Measurements from ENCODE around the gene GRIA4. TPM values are rescaled to one million over a fixed set of nuclear protein-coding genes. Genes with fewer than 3 reads are reported as not detected.

GRIA4 gene
- total and polyA plus RNA-seq, 11 donors: 0.45 TPM; not detected in 10

DNA sequence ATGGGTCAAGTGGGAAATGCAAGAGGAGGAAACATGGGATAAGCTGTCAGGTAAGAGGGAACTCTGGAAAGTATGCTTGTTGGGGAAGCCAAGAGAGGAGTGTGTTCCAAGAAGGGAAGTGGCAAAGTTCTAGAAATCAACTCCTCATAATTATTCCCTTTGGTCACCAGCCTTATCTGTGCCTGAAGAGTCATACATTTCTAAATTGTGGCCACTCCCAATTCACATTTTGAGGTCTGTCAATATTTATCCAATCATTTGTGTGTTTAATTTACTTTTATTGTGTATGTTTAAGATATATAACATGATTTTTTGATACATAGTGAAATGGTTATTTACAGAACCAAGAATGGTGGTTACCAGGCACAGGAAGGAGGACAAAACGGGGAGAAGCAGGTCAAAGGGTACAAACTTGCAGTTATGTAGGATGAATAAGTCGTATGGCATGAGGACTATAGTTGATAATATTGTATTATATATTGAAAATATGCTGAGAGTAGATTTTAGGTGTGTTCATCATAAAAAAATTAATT lies 131.7 kb downstream of the GRIA4 start:
- ATAC-seq (no peak), DNase-seq (no peak)
- no peaks in the 10 kb centered on the region for H3K9me3 ChIP-seq
- no peaks in the 10 kb centered on the region for H3K27me3 ChIP-seq
- intact Hi-C loops (cut with DNase I): no loop called here
- H3K27ac ChIP-seq: no peak overlapping the region
- WGBS, 4 donors: 64 to 73% (median 69%) methylated on average over 2 of the region's 2 CpGs
- H3K4me1 ChIP-seq: no peaks in the 10 kb centered on the region
- no peak overlapping the region for H3K4me3 ChIP-seq
- no peaks in the 10 kb centered on the region for H3K36me3 ChIP-seq
- TF ChIP-seq POLR2A (IDR thresholded peaks at IDR 0.05): no peak
- TF ChIP-seq, protein P1, sequence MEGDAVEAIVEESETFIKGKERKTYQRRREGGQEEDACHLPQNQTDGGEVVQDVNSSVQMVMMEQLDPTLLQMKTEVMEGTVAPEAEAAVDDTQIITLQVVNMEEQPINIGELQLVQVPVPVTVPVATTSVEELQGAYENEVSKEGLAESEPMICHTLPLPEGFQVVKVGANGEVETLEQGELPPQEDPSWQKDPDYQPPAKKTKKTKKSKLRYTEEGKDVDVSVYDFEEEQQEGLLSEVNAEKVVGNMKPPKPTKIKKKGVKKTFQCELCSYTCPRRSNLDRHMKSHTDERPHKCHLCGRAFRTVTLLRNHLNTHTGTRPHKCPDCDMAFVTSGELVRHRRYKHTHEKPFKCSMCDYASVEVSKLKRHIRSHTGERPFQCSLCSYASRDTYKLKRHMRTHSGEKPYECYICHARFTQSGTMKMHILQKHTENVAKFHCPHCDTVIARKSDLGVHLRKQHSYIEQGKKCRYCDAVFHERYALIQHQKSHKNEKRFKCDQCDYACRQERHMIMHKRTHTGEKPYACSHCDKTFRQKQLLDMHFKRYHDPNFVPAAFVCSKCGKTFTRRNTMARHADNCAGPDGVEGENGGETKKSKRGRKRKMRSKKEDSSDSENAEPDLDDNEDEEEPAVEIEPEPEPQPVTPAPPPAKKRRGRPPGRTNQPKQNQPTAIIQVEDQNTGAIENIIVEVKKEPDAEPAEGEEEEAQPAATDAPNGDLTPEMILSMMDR (IDR thresholded peaks at IDR 0.05): no peak

DNA sequence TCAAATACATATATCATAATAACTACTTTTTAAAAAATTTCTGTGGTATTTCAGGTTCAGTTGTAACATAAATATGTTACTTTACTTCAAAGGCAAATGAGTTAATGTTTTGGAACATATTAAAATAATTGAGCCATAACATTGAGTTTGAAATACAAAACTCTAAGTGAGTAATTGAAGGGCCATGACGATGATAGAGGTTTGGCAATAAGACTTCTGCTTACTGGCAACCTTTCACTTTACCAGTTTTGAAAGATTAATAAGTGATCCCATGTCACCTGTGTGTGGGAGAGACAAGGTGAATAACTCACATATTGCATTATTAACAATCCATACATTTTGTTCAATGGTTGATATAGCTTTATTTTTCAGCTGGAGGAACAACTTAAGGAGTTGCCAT lies 144.4 kb downstream of the GRIA4 start:
- Histone ChIP-seq H3K9me3 (no peaks in the 10 kb centered on the region), H3K27ac (no peak overlapping the region), H3K4me1 (no peaks in the 10 kb centered on the region), H3K36me3 (no peaks in the 10 kb centered on the region), H3K4me3 (no peak overlapping the region), H3K27me3 (no peaks in the 10 kb centered on the region)
- no peak for DNase-seq
- no peak for ATAC-seq
- intact Hi-C loops (cut with DNase I): no loop called here
- WGBS, 4 donors: 72 to 79% (median 75%) methylated on average over 1 of the region's 1 CpG
- no peak for TF ChIP-seq POLR2A (IDR thresholded peaks at IDR 0.05)
- TF ChIP-seq, protein P1 (IDR thresholded peaks at IDR 0.05): no peak

DNA sequence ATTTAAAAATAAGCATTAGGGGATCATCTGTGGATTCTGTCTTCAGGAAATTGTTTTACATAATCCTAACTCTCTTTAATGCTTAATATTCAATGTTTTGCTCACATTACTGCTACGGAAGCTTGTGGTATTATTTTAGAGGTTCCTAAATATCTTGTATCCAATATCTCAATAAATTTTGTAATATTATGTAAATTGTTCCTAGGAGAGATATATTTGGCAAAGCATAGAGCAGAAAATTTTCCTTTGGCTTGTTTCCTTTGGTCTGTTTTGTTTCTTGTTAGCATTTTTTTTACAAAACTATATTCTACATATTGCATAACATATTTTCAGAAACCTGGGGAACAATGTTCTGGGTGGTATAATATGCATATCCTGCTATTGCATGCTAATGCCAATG lies 144.8 kb downstream of the GRIA4 start:
- no peak overlapping the region for H3K4me3 ChIP-seq
- intact Hi-C loops (cut with DNase I): no loop called here
- H3K4me1 ChIP-seq: no peaks in the 10 kb centered on the region
- H3K27me3 ChIP-seq: no peaks in the 10 kb centered on the region
- H3K27ac ChIP-seq: no peak overlapping the region
- no peaks in the 10 kb centered on the region for H3K36me3 ChIP-seq
- ATAC-seq: no peak
- no peak for TF ChIP-seq POLR2A (IDR thresholded peaks at IDR 0.05)
- TF ChIP-seq, protein P1 (IDR thresholded peaks at IDR 0.05): no peak
- 78 to 90% (median 85%) methylated on average over 1 of the region's 1 CpG for WGBS, 4 donors
- DNase-seq: no peak
- no peaks in the 10 kb centered on the region for H3K9me3 ChIP-seq

DNA sequence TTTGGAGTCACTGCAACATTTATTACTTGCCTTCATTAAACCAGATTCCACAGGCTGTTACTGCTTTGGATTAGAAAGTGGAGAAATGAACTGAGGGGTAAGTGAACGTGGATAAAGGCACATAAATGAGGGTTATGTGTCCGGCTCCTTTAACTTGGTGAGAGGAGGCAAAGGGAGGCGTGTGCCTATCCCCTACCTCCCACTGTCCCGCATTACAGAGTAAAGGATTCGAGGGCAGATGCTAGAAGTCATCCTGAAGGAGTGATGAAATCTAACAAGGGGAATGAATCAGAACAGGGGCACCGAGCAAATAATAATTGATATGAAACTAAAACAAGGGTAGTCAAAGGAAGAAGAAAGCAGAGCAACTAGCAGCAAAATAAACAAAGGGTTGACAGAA lies 147.2 kb downstream of the GRIA4 start:
- ATAC-seq: no peak
- Histone ChIP-seq H3K4me3 (no peak overlapping the region), H3K9me3 (no peaks in the 10 kb centered on the region), H3K4me1 (no peaks in the 10 kb centered on the region), H3K36me3 (no peaks in the 10 kb centered on the region), H3K27ac (no peak overlapping the region), H3K27me3 (no peaks in the 10 kb centered on the region)
- TF ChIP-seq, protein P1 (IDR thresholded peaks at IDR 0.05): no peak
- no peak for TF ChIP-seq POLR2A (IDR thresholded peaks at IDR 0.05)
- 36 to 43% (median 40%) methylated on average over 6 of the region's 6 CpGs for WGBS, 4 donors
- DNase-seq: no peak
- intact Hi-C loops (cut with DNase I): no loop called here

Measured in heart left ventricle (tissue), 16 donors.